Coronary artery (tissue), 2 donors: Measurements from ENCODE around the gene TTC23L.

ENCODE experiments used
- DNase-seq: peaks from one replicate; pipeline ENCODE4 v3.0.0-alpha.2; 2017; ENCODE audit warnings: low spot score
- H3K27ac ChIP-seq, 2 donors: fragments of 200-600 bp; sonication (generic); one replicate each; pipeline ENCODE4 v1.5.1; 2016 to 2019
- H3K4me3 ChIP-seq: fragments of 200-600 bp; sonication (generic); 2 replicates; pipeline ENCODE4 v1.5.1; 2016; ENCODE audit warnings: mild to moderate bottlenecking, moderate library complexity
- CTCF ChIP-seq: fragments of 200-600 bp; sonication (generic); IDR thresholded peaks from one replicate; pipeline ENCODE4 v1.5.1; 2019; ENCODE audit warnings: antibody characterized with exemption

Gene TTC23L

GRCh38 chr5:34844999-34845398 lies 6.0 kb downstream of the TTC23L start:
- Histone ChIP-seq H3K27ac (no peak overlapping the region), H3K4me3 (no peak overlapping the region)
- DNase-seq: no peak
- TF ChIP-seq CTCF: no peak

GRCh38 chr5:34847056-34847455 lies 8.1 kb downstream of the TTC23L start:
- DNase-seq: no peak
- no peak for TF ChIP-seq CTCF
- H3K27ac ChIP-seq: no peak overlapping the region
- H3K4me3 ChIP-seq: no peak overlapping the region

- no peak overlapping the region for H3K27ac ChIP-seq
- TF ChIP-seq CTCF: no peak
These were observed 8.6 kb downstream of the TTC23L start for GRCh38 chr5:34847552-34847951.

GRCh38 chr5:34848230-34848629 lies 9.3 kb downstream of the TTC23L start:
- no peak overlapping the region for H3K4me3 ChIP-seq
- no peak for TF ChIP-seq CTCF
- DNase-seq: no peak
- H3K27ac ChIP-seq: no peak overlapping the region

More at GRCh38 chr5:34847552-34847951, 8.6 kb downstream of the TTC23L start:
- no peak overlapping the region for H3K4me3 ChIP-seq
- DNase-seq: no peak

GRCh38 chr5:34849253-34849652 lies 10.3 kb downstream of the TTC23L start:
- TF ChIP-seq CTCF: no peak
- DNase-seq: no peak
- no peak overlapping the region for H3K4me3 ChIP-seq
- no peak overlapping the region for H3K27ac ChIP-seq

GRCh38 chr5:34854459-34855174 lies 15.7 kb downstream of the TTC23L start:
- Histone ChIP-seq H3K4me3 (no peak overlapping the region), H3K27ac (no peak overlapping the region)
- no peak for TF ChIP-seq CTCF
- DNase-seq: no peak

- Histone ChIP-seq H3K4me3 (no peak overlapping the region), H3K27ac (no peak overlapping the region)
- no peak for DNase-seq
- TF ChIP-seq CTCF: no peak
These were observed 18.2 kb downstream of the TTC23L start for GRCh38 chr5:34857161-34857560.
